H9 (cell line): ENCODE measurements around the gene OXLD1. TPM values are rescaled to one million over a fixed set of nuclear protein-coding genes. Genes with fewer than 3 reads are reported as not detected.

Experiments used
- DNase-seq: peaks from one replicate; pipeline ENCODE4 v3.0.0-alpha.2; 2017
- H2AFZ ChIP-seq: one replicate; pipeline ENCODE4 v1.6.1; 2013; ENCODE audit warnings: mild to moderate bottlenecking, low read length, control low read depth, moderate library complexity
- H2AK5ac ChIP-seq: 2 replicates; pipeline ENCODE4 v1.6.1; 2013; ENCODE audit warnings: low read length, control low read depth, mixed read lengths; ENCODE audit not compliant: insufficient read length
- H2BK120ac ChIP-seq: one replicate; pipeline ENCODE4 v1.6.1; 2013; ENCODE audit warnings: low read depth, mild to moderate bottlenecking, low read length, control low read depth, inconsistent platforms; ENCODE audit not compliant: poor library complexity, severe bottlenecking
- H2BK12ac ChIP-seq: 2 replicates; pipeline ENCODE4 v1.6.1; 2013; ENCODE audit warnings: low read length, control low read depth, mixed read lengths, low read depth; ENCODE audit not compliant: insufficient read length
- H2BK15ac ChIP-seq: 2 replicates; pipeline ENCODE4 v1.6.1; 2013; ENCODE audit warnings: low read depth, low read length, control low read depth
- H2BK20ac ChIP-seq: one replicate; pipeline ENCODE4 v1.6.1; 2013; ENCODE audit warnings: low read depth, mild to moderate bottlenecking, low read length, control low read depth, inconsistent platforms; ENCODE audit not compliant: poor library complexity, severe bottlenecking
- H2BK5ac ChIP-seq: 2 replicates; pipeline ENCODE4 v1.6.1; 2013; ENCODE audit warnings: low read length, control low read depth, mixed read lengths; ENCODE audit not compliant: insufficient read length
- H3K14ac ChIP-seq: 2 replicates; pipeline ENCODE4 v1.6.1; 2013; ENCODE audit warnings: low read length, control low read depth; ENCODE audit not compliant: insufficient read depth
- H3K18ac ChIP-seq: 2 replicates; pipeline ENCODE4 v1.6.1; 2013; ENCODE audit warnings: low read depth, mild to moderate bottlenecking, mixed read lengths, low read length, control low read depth; ENCODE audit not compliant: insufficient read length
- H3K23ac ChIP-seq: 2 replicates; pipeline ENCODE4 v1.6.1; 2013; ENCODE audit warnings: low read length, control low read depth, mixed read lengths, low read depth; ENCODE audit not compliant: insufficient read length
- H3K23me2 ChIP-seq: 2 replicates; pipeline ENCODE4 v1.6.1; 2013; ENCODE audit warnings: low read depth, mild to moderate bottlenecking, mixed read lengths, low read length, control low read depth; ENCODE audit not compliant: insufficient read length, poor library complexity, severe bottlenecking
- H3K27ac ChIP-seq: 2 replicates; pipeline ENCODE4 v1.5.1; 2013; ENCODE audit warnings: low read length, control low read depth, mixed read lengths, low read depth; ENCODE audit not compliant: insufficient read length
- H3K27me3 ChIP-seq: 2 replicates; pipeline ENCODE4 v1.6.1; 2013; ENCODE audit warnings: low read length, control low read depth, inconsistent platforms; ENCODE audit not compliant: insufficient read depth
- H3K4ac ChIP-seq: 2 replicates; pipeline ENCODE4 v1.6.1; 2013; ENCODE audit warnings: low read depth, mild to moderate bottlenecking, control low read depth, inconsistent platforms, low read length, moderate library complexity
- H3K4me1 ChIP-seq: 2 replicates; pipeline ENCODE4 v1.6.1; 2013; ENCODE audit warnings: low read length, control low read depth, inconsistent platforms; ENCODE audit not compliant: insufficient read depth
- H3K4me2 ChIP-seq: 2 replicates; pipeline ENCODE4 v1.6.1; 2013; ENCODE audit warnings: low read length, control low read depth, mixed read lengths; ENCODE audit not compliant: insufficient read length, insufficient read depth
- H3K56ac ChIP-seq: 2 replicates; pipeline ENCODE4 v1.6.1; 2013; ENCODE audit warnings: low read depth, mild to moderate bottlenecking, mixed read lengths, low read length, control low read depth; ENCODE audit not compliant: insufficient read length
- H3K79me1 ChIP-seq: 2 replicates; pipeline ENCODE4 v1.6.1; 2013; ENCODE audit warnings: low read depth, mild to moderate bottlenecking, moderate library complexity, low read length, control low read depth, inconsistent platforms; ENCODE audit not compliant: insufficient read depth, poor library complexity, severe bottlenecking
- H3K79me2 ChIP-seq: 2 replicates; pipeline ENCODE4 v1.6.1; 2013; ENCODE audit warnings: low read length, control low read depth, inconsistent platforms; ENCODE audit not compliant: insufficient read depth
- H3K9ac ChIP-seq: 2 replicates; pipeline ENCODE4 v1.6.1; 2013; ENCODE audit warnings: low read length, control low read depth, mixed read lengths; ENCODE audit not compliant: insufficient read length; ENCODE audit errors: extremely low read depth
- H3K9me3 ChIP-seq: one replicate; pipeline ENCODE4 v1.6.1; 2013; ENCODE audit warnings: low read depth, low read length, inconsistent platforms; ENCODE audit not compliant: control insufficient read depth
- H3T11ph ChIP-seq: one replicate; pipeline ENCODE4 v1.6.1; 2013; ENCODE audit warnings: mild to moderate bottlenecking, low read length, control low read depth, inconsistent platforms
- H4K20me1 ChIP-seq: one replicate; pipeline ENCODE4 v1.6.1; 2013; ENCODE audit not compliant: control insufficient read depth, insufficient read length, insufficient read depth
- H4K5ac ChIP-seq: 2 replicates; pipeline ENCODE4 v1.6.1; 2013; ENCODE audit warnings: low read depth, mild to moderate bottlenecking, mixed read lengths, low read length, control low read depth; ENCODE audit not compliant: insufficient read length
- H4K8ac ChIP-seq: replicated peaks from 2 replicates; pipeline ENCODE4 v1.6.1; 2013; ENCODE audit warnings: low read length, control low read depth, mixed read lengths, low read depth; ENCODE audit not compliant: insufficient read length
- H4K91ac ChIP-seq: 2 replicates; pipeline ENCODE4 v1.6.1; 2013; ENCODE audit warnings: low read depth, mild to moderate bottlenecking, moderate library complexity, mixed read lengths, low read length, control low read depth; ENCODE audit not compliant: insufficient read length
- H3K27ac Mint-ChIP-seq, 3 experiments: 2 replicates in 2 of 3; 3 replicates in 1 of 3; pipeline ENCODE4 v1.8.0; 2020 to 2021; ENCODE audit warnings: mixed read lengths in 3 of 3, mild to moderate bottlenecking in 1 of 3, moderate library complexity in 1 of 3
- H3K27me3 Mint-ChIP-seq: 2 replicates; pipeline ENCODE4 v1.8.0; 2021; ENCODE audit warnings: low read depth, mild to moderate bottlenecking, moderate library complexity, mixed read lengths
- H3K36me3 Mint-ChIP-seq, 3 experiments: 2 replicates in 2 of 3; 3 replicates in 1 of 3; pipeline ENCODE4 v1.8.0; 2020 to 2021; ENCODE audit warnings: low read depth in 3 of 3, mixed read lengths in 3 of 3; ENCODE audit not compliant: insufficient read depth in 1 of 3
- H3K4me1 Mint-ChIP-seq, 2 experiments: 2 replicates each; pipeline ENCODE4 v1.8.0; 2020; ENCODE audit warnings: mixed read lengths in 2 of 2
- H3K4me3 Mint-ChIP-seq, 2 experiments: 2 replicates in 1 of 2; 3 replicates in 1 of 2; pipeline ENCODE4 v1.8.0; 2020 to 2021; ENCODE audit warnings: mild to moderate bottlenecking in 2 of 2, mixed read lengths in 2 of 2, moderate library complexity in 1 of 2
- H3K9me3 Mint-ChIP-seq, 2 experiments: 2 replicates in 1 of 2; 3 replicates in 1 of 2; pipeline ENCODE4 v1.8.0; 2020; ENCODE audit warnings: mild to moderate bottlenecking in 2 of 2, mixed read lengths in 2 of 2, moderate library complexity in 1 of 2
- WGBS: extraction: QIAGEN DNeasy Blood & Tissue Kit; methylation state at CpG from one replicate; pipeline ENCODE4 v1.1.7; 2013; ENCODE audit warnings: missing lambda C conversion rate, low lambda C conversion rate, mixed read lengths; ENCODE audit not compliant: insufficient read length; ENCODE audit errors: extremely low coverage; 5-methylcytosine and 5-hydroxymethylcytosine counted together
- total RNA-seq: library from RNA; stranded (reverse); gene quantifications from 2 replicates; pipeline ENCODE4 v1.2.1, GENCODE V29; 2021
- TF ChIP-seq, protein P1 (sequence below): fragments of 200-600 bp; sonication (generic); conservative IDR thresholded peaks from 3 replicates; pipeline ENCODE4 v1.8.0; 2021; ENCODE audit warnings: antibody characterized with exemption, mild to moderate bottlenecking

OXLD1 gene
- total RNA-seq, 1 experiment from 2014 or later: 25.0 TPM

- Mint-ChIP-seq H3K9me3 (0 out of 5 replicates have a peak, but pooled peaks cover 0 to 2% of the 10 kb centered on the region in 2 experiments), H3K27me3 (no peaks in the 10 kb centered on the region), H3K27ac (no peak overlapping the region; a peak in 1 of 7 replicates), H3K4me3 (no peak overlapping the region), H3K4me1 (peaks cover 9 to 10% of the 10 kb centered on the region in 2 experiments), H3K36me3 (peaks cover 0 to 3% (median 1%) of the 10 kb centered on the region in 3 experiments; a peak in 1 of 7 replicates)
- H3K23ac ChIP-seq: no peak overlapping the region
- no CpG with 5 or more reads among the region's 9 CpGs for WGBS
- no peak overlapping the region for H2BK15ac ChIP-seq
- H3K9ac ChIP-seq: no peak overlapping the region
- H2AFZ ChIP-seq: no peak overlapping the region
- H3K56ac ChIP-seq: no peak overlapping the region
- H2BK120ac ChIP-seq: no peak overlapping the region
- peaks cover 8% of the 10 kb centered on the region for H3K79me1 ChIP-seq
- peaks cover 12% of the 10 kb centered on the region; the same call in 1 of the 2 replicates for H3K79me2 ChIP-seq
- no peak overlapping the region for H4K91ac ChIP-seq
- H3K4ac ChIP-seq: no peak overlapping the region
- DNase-seq: no peak
- no peak overlapping the region for H2BK12ac ChIP-seq
- no peaks in the 10 kb centered on the region for H3K9me3 ChIP-seq
- H2BK20ac ChIP-seq: no peak overlapping the region
- H4K5ac ChIP-seq: no peak overlapping the region
- TF ChIP-seq, protein P1, sequence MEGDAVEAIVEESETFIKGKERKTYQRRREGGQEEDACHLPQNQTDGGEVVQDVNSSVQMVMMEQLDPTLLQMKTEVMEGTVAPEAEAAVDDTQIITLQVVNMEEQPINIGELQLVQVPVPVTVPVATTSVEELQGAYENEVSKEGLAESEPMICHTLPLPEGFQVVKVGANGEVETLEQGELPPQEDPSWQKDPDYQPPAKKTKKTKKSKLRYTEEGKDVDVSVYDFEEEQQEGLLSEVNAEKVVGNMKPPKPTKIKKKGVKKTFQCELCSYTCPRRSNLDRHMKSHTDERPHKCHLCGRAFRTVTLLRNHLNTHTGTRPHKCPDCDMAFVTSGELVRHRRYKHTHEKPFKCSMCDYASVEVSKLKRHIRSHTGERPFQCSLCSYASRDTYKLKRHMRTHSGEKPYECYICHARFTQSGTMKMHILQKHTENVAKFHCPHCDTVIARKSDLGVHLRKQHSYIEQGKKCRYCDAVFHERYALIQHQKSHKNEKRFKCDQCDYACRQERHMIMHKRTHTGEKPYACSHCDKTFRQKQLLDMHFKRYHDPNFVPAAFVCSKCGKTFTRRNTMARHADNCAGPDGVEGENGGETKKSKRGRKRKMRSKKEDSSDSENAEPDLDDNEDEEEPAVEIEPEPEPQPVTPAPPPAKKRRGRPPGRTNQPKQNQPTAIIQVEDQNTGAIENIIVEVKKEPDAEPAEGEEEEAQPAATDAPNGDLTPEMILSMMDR: no peak
- H4K20me1 ChIP-seq: no peaks in the 10 kb centered on the region
- no peak overlapping the region for H3K27ac ChIP-seq
- H3T11ph ChIP-seq: no peak overlapping the region
- no peak overlapping the region for H3K4me2 ChIP-seq
- H3K23me2 ChIP-seq: peaks cover 8% of the 10 kb centered on the region
- H2AK5ac ChIP-seq: no peak overlapping the region
- no peak overlapping the region for H4K8ac ChIP-seq
- H2BK5ac ChIP-seq: no peak overlapping the region
- H3K14ac ChIP-seq: no peak overlapping the region
- H3K27me3 ChIP-seq: no peaks in the 10 kb centered on the region
- no peaks in the 10 kb centered on the region for H3K4me1 ChIP-seq
- H3K18ac ChIP-seq: no peak overlapping the region
Observed at GRCh38 chr17:81640011-81640410, 26.4 kb downstream of the OXLD1 start.
